GM11168 (cell line): ENCODE measurements around the gene RBAK.
"Not testable (repeated sequence)": the region's sequence is repeated elsewhere in the genome, so short reads cannot be mapped to it uniquely, and the experiment has no call there.

ENCODE experiments used
- in situ Hi-C: fragments of 300-500 bp; cut with MboI; formaldehyde crosslinking; loops from one replicate; pipeline ENCODE4 v1.12.0; 2022; ENCODE audit warnings: low sequenced_read_pairs; ENCODE audit not compliant: unreplicated experiment

RBAK gene

DNA sequence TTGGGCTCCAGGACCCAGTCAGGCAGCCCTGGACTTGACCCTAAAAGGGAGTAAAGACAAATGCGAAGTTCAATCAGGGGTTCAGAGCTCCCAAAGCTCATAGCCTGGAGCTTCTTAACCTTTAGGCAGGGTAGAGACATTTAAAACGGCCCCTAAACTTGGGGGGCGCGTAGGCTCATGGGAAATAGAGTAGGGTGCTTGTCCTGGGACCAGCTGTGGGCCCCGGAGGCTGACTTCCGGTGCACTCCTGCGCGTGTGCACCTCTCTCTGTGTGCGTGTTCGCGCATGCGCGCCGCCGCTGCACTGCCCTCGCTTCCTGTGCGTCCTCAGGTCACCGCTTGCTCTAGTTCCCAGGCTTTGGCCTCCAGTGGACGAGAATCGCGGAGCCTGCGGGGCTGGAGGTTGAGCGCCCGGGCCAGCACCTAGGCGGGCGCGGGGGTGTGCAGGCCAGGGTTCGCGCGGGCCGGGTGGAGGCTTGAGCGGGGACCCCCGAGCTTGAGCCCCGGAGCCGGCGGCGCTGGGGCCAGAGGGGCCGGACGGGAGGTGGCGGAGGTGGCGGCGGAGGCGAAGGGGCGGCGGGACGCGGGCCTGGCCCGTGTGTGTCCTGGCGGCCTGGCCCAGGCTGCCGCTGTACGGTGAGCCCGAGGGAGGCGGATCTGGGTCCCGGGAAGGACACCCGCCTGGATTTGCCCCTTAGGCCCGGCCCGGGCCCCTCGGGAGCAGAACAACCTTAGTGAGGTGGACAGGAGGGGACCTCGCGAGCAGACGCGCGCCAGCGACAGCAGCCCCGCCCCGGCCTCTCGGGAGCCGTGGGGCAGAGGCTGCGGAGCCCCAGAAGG is at the start of gene RBAK:
Gene RBAK, plus strand, starts transcription at position 303 of the 839 bp plus-strand sequence. CDS start 2,217 bp downstream, outside the sequence.
- in situ Hi-C loops, result loop anchor here (10.0 kb wide), 1 partner anchor 1689 kb away; no protein-coding TSS in a partner anchor

DNA sequence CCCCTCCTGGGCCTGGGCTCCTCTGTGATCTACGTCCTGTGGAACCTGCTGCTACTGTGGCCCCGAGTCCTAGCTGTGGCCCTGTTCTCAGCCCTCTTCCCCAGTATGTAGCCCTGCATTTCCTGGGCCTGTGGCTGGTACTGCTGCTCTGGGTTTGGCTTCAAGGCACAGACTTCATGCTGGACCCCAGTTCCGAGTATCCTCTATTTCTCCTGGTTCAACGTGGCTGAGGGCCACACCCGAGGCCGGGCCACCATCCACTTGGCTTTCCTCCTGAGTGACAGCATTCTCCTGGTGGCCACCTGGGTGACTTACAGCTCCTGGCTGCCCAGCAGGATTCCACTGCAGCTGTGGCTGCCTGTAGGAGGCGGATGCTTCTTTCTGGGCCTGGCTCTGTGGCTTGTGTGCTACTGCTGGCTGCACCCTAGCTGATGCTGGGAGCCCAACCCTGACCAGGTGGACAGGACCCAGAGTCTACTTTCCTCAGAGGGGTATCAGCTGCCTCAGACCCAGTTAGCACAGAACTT is 48.9 kb upstream of the RBAK start:
- in situ Hi-C loops, result no loop called here

DNA sequence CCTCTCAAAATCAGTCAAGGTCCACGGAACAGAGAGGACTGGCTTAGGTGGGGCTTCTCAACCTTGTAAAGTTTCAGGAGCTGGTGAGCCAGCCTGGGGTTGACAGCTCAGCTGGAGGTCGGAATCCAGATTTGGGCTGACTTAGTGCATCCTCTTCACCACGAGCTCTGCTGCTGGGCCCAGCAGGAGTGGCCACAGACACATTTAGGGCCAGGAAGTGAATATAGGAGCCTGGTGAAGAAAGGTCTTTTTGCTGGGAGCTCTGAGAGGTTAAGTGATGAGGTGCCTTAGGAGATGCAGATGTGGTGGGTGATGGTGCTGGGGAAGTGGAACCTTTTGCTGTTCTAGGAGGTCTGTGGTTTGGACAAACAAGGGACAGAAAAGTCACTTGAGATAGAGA is 47.4 kb upstream of the RBAK start:
- in situ Hi-C loops, result no loop called here

DNA sequence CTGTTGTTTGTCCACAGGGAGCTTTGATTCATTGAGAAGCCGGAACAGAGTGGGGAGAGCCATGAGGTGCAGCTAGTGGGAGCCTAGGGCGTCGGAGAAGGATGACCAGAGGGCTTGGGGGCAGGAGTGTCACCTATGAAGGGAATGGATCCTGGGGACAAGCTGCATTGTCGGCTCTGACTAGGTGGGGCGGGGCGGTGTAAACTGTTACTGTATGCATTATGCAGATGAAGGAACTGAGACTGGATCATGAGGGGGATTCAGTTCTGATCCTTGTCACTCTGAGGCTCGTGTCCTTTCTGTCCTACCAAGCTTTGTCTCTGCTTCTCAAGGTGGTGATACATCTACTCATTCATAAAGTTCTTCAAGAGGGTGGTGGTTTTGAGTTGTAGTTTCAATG is 46.8 kb upstream of the RBAK start:
- in situ Hi-C loops, result no loop called here

DNA sequence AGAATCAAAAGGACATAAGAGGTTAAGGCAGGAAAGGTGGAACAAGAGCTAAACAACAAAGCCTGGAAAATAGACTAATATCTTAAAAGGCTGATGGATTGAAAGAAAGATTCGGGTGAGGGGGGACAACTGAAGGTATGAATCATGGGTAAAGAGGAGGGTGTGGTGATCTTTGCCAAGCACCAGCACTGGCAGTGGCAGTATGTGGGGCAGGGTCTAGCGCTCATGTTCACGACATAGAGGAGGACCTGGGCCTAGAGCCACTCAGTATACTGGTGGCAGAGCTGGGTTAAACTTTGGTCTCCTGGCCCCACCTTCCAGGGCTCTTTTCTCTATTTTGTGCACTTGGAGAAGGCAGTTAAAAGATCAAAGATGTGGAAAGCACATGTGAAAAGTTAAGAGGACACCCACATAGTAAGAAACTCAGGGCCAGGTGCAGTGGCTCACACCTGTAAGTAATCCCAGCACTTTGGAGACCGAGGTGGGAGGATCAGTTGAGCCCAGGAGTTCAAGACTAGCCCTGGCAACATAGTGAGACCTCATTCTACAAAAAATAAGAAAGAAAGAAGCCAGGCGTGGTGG is 46.2 kb upstream of the RBAK start:
- in situ Hi-C loops, result no loop called here

DNA sequence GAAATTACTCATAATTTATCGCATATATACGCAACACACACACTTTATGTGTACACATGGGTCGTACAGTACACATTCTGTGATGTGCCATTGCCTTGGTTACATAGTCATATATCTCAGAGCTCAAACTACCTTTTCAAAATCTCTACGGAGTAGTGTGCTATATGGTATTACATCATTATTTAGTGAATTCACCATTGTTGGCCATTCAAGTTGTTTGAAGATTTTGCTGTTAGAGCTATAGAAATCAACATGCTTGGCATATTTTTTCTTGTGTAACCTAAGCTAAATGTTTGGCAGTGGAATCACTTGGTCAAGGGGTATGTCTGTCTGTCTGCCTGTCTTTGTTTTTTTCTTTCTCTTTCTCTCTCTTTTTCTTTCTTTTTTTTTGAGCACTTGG is 44.7 kb upstream of the RBAK start:
- in situ Hi-C loops, result no loop called here

DNA sequence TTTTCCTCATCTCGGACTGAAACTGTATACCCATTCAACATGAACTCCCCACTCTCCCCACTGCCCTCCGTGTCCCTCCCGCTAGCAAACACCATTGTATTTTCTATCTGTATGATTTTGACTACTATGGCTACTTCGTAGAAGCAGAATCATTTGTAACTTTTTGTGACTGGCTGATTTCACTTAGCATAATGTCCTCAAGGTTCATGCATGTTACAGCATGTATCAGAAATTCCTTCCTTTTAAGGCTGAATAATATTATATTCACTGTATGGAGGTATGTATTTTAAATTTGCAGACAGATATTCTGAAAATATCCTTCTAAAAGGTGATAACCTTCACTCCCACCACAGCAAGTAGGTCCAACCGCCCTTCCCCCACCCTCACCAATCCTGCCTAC is 43.7 kb upstream of the RBAK start:
- in situ Hi-C loops, result no loop called here

DNA sequence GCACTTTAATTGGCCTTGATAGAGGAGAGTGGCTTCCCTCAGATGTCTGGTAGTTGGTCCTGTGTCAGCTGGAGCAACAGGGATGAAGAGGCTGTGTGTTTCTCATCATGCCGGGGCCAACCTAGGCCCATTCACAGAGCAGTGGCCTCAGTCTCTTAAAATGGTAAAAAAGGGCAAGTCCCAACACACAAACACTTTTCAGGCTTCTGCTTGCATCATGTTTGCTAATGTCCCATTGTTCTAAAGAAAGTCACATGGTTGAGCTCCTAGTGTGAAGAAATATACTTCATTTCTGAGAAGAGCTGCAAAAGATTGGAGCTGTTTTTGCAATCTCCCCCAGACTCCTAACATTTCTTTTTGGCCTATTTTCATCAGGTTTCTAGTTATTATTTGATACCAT is 40.6 kb upstream of the RBAK start:
- in situ Hi-C loops, result no loop called here

DNA sequence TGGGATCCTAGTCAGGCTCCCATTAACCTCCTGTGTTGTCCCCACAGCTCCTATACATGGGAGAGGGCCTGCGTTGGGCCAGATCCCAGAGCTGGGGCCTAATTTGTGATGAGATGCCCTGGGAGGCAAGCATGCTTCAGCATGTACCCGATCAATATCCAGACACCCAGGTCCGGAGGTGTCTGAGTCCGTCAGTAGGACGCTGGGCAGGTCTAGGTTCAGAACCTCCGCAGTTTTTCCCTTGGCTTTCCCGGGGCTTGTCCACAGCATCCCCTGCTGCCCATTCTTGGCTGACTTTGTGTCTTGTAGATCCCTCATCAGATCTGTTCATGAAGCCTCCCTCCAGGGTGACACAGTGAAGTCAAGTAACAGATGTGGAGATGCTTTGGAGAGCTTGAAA is 32.7 kb upstream of the RBAK start:
- in situ Hi-C loops, result no loop called here

DNA sequence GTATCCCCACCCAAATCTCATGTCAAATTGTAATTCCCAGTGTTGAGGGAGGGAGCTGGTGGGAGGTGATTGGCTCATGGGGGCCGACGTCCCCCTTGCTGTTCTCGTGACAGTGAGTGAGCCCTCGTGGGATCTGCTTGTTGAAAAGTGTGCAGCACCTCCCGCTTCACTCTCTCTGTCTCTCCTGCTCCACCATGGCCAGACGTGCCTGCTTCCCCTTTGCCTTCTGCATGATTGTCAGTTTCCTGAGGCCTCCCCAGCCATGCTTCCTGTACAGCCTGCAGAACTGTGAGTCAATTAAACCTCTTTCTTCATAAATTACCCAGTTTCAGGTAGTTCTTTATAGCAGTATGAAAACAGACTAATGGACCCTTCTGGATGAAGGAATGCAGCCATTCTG is 29.7 kb upstream of the RBAK start:
- in situ Hi-C loops, result not testable (repeated sequence)

DNA sequence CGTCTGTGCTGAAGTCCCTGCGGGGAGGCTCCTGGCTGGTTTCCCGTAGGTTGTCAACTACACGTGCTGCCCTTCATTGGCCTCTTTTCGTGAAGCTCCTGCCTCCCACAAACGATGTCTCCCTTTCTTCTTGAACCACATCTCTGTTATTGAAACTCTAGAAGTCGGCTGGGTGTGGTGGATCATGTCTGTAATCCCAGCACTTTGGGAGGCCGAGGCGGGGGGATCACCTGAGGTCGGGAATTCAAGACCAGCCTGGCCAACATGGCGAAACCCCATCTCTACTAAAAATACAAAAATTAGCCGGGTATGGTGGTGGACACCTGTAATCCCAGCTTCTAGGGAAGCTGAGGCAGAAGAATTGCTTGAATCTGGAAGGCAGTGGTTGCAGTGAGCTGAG is 28.0 kb upstream of the RBAK start:
- in situ Hi-C loops, result not testable (repeated sequence)

DNA sequence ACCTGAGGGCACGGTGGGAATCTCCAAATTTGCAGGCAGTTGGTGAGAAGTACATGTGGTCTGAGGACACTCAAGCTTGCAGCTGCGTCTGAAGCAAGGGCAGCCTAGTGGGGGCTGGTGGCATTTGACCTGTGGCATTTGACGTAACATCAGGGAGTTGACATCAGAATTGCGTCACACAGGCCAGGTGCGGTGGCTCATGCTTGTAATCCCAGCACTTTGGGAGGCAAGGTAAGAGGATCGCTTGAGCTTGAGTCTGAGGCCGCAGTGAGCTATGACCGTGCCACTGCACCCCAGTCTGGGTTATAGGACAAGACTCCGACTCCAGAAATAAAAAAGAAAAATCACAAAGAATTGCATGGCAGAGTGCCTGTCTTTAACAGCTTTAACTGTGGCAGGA is 25.6 kb upstream of the RBAK start:
- in situ Hi-C loops, result no loop called here

DNA sequence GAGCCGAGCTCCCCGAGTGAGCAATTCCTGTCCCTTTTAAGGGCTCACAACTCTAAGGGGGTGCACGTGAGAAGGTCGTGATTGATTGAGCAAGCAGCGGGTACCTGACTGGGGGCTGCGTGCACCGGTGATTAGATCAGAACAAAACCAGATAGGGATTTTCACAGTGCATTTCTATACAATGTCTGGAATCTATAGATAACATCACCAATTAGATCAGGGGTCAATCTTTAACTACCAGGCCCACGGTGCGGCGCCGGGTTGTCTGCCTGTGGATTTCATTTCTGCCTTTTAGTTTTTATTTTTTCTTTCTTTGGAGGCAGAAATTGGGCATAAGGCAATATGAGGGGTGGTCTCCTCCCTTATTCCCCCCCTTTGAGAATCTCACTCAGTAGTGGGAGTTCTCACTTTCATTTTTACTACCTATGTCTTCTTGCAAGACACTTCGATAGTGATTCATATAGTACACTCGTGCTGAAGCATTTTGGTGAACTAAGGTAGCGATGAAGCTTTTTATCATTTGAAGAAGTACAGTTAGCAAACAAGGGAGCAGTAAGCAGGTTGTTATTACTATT is 24.6 kb upstream of the RBAK start:
- in situ Hi-C loops, result not testable (repeated sequence)

DNA sequence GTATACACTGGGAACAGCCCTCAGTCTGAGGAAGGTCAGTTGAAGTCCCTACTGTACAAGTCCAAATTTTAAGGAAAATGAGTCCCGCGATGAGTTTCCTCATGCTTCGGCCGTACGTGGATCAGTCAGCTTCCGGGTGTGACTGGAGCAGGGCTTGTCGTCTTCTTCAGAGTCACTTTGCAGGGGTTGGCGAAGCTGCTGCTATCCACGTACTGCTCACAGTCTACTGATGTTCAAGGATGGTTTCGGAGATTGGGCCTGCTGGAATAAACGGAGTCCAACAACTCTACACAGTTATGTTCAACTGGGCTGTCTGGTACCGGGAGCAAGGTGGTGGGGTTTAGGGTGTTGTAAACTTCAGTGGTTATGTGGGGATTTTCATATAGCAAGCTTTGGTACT is 22.0 kb upstream of the RBAK start:
- in situ Hi-C loops, result not testable (repeated sequence)

DNA sequence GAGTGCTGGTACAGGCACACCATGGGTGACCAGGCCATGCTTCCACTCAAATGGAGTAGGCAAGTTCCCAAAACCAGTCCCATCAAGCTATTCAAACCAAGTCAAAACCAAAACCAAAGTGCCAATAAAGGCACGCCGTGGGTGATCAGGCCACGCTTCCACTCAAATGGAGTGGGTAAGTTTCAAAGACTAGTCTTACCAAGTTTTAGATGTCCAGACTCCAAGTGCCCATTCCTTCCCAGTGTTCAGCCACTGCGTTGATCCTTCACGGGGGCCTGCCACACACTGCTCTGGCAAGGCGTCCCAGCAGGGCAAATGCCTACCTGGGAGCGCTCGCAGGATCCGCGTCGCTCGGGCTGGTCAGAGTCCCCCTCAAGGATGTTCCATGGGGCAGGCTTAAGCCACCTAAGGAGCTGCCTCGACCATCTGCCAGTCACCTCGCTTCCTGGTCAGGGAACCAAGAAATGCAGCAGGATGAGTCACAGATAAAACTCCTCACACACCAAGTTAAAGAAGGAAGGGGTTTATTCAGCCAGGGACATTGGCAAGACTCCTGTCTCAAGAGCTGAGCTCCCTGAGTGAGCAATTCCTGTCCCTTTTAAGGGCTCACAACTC is 17.8 kb upstream of the RBAK start:
- in situ Hi-C loops, result not testable (repeated sequence)

DNA sequence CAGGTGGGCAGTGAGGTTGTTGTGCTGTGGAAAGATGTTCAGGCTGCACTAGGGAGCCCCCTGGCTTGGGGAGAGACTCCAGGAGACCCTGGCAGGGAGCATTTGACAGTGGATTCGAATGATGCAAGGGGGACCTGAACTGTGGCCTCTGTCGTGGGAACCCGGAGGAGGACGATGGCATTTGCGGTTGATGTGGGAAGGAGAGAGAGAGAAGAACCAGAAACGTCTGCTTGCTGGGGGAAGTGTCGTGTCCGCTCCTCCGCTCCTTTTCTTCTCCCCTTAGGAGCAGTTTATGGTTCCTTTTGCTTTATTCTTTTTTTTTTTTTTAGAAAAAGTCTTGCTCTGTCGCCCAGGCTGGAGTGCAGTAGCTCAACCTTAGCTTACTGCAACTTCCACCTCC is 12.5 kb upstream of the RBAK start:
- in situ Hi-C loops, result not testable (repeated sequence)

DNA sequence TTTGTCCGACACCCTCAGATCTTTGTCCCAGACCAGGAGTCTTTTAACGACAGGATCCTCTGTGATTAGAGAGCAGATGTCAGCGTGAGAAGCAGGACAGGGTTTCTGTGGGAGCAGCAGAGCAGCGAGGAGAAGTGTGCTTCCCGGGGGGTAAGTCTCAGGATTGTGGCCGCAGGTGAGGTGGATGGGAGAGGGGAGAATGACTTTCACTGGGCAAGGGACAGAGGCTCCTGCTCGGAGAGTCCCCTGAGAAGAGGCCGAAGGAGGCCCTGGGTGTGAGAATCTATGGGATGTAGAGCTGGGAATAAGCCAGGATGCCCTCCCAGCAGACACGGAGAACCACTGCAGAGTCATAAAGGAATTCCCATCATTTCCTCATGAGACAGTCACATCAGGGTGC is 10.4 kb upstream of the RBAK start:
- in situ Hi-C loops, result no loop called here

DNA sequence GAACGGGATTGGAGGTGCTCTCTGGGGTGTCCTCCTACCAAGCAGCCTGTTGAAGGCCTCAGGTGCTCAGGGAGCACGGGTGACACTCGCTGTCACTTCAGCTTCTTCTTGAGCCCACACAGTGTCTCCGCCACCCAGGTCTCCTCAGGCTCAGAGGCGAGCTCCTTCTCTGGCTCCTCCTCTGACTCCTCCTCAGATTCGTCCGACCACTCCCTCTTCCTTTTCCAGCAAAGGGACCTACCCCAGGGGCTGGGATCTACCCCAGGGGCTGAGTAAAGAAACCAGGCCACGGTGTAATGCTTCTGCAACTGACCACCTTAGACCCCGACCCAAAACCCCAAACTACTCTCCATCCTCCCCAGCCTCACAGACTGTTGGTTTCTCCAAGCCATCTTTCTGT is 9.2 kb upstream of the RBAK start:
- in situ Hi-C loops, result no loop called here

DNA sequence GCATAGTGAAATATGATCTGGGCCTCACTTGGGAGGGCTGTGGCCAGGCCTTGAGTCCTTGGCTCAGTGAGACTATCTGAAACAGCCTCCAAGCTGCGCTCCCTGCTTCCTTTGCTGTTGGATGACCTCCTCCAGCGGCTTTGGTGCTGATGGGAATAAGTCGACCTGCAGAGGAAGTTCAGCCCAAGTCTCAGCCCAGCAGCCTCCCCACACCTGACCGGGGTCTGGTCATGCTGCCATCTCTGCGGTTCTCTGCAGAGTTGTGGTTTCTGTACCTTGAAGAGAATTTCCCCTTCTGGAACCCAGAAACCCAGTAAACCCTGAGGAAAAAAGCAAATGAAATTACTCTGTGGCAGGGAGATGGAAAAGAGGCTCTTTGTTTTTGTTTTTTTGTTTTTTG is 4.6 kb upstream of the RBAK start:
- in situ Hi-C loops, result loop anchor here (10.0 kb wide), 1 partner anchor 1694 kb away; no protein-coding TSS in a partner anchor

DNA sequence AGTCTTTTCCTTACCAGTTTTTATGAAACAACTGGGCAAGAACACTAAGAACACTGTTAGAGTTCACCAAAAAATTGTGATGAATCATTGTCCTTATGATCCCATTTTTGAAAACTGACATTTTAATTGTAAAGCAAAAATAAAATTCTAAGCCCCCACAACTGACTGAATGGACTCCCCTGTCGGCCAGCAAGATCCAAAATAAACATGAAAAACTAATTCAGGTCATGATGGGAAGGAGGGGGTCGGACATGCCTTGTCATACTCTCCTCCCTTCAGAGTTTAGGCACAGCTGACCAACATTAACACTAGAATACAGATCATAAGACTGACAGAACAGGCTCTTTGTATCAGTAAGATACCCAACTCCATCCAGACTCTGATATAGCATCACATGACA is 2.0 kb upstream of the RBAK start:
- in situ Hi-C loops, result loop anchor here (10.0 kb wide), 1 partner anchor 1691 kb away; no protein-coding TSS in a partner anchor

DNA sequence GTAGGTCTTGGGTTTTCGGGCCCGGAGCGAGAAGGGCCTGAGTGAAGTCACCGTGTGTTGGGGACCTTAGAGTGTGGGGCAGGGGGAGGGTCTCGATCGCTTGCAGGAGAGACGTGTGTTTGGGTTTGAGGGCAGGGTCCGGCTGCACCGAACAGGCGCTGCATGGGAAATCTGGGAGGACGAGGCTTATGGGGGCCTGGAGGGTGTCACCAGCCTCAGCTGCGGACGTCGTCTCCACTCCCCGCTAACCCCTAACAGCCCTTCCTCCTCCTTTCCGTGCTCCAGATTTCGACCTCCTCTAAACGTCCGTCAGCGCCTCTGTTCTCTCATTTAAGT is 705 bp downstream of the RBAK start:
- in situ Hi-C loops, result loop anchor here (10.0 kb wide), 1 partner anchor 1688 kb away; no protein-coding TSS in a partner anchor
